AG04449 (cell line): ENCODE data around the gene SLC22A9.
A peak's percentile ranks its signal among the peaks of the same experiment; 100 is the strongest.

Experiments
- CTCF ChIA-PET: fragments of 350-600 bp; formaldehyde crosslinking; extraction: SDS; loops from one replicate; lab custom pipeline; 2021; ENCODE audit warnings: antibody characterized with exemption; lab: Yijun Ruan, JAX
- POLR2A ChIA-PET: fragments of 400-600, 350-600 bp; formaldehyde crosslinking; extraction: SDS; loops from one replicate; lab custom pipeline; 2020; ENCODE audit warnings: antibody characterized with exemption, inconsistent platforms; lab: Yijun Ruan, JAX
- DNase-seq: peaks from one replicate; pipeline ENCODE4 v3.0.0-alpha.2; 2010; ENCODE audit warnings: low read depth, low spot score
- H3K4me3 ChIP-seq: 2 replicates; pipeline ENCODE4 v1.5.1; 2011; ENCODE audit warnings: low read depth, mild to moderate bottlenecking, control low read depth, low read length
- CTCF ChIP-seq: IDR thresholded peaks from one replicate; pipeline ENCODE4 v1.5.1; 2011; ENCODE audit warnings: mild to moderate bottlenecking, moderate library complexity, low read length, control low read depth, inconsistent platforms; ENCODE audit not compliant: insufficient read depth; ENCODE audit errors: missing control alignments

The SLC22A9 gene

GRCh38 chr11:63443714-63444113, 74.1 kb downstream of the SLC22A9 start:
- no peak overlapping the region for H3K4me3 ChIP-seq
- CTCF ChIA-PET: no interaction called here
- POLR2A ChIA-PET: no interaction called here
- no peak for DNase-seq
- no peak for TF ChIP-seq CTCF

GRCh38 chr11:63444160-63444559, 74.6 kb downstream of the SLC22A9 start:
- POLR2A ChIA-PET: no interaction called here
- TF ChIP-seq CTCF: no peak
- CTCF ChIA-PET: no interaction called here
- H3K4me3 ChIP-seq: no peak overlapping the region
- no peak for DNase-seq

- ChIA-PET POLR2A (no interaction called here), CTCF (no interaction called here)
- TF ChIP-seq CTCF: no peak
- no peak overlapping the region for H3K4me3 ChIP-seq
- DNase-seq: peak; percentile 0
Measured at GRCh38 chr11:63445118-63445517, 75.5 kb downstream of the SLC22A9 start.

- H3K4me3 ChIP-seq: no peak overlapping the region
- DNase-seq: no peak
- ChIA-PET CTCF (no interaction called here), POLR2A (no interaction called here)
- no peak for TF ChIP-seq CTCF
Measured at GRCh38 chr11:63445720-63446119, 76.1 kb downstream of the SLC22A9 start.

GRCh38 chr11:63448646-63449045, 79.1 kb downstream of the SLC22A9 start:
- H3K4me3 ChIP-seq: no peak overlapping the region
- no peak for TF ChIP-seq CTCF
- no peak for DNase-seq
- POLR2A ChIA-PET: no interaction called here
- CTCF ChIA-PET: no interaction called here

GRCh38 chr11:63459586-63459985, 90.0 kb downstream of the SLC22A9 start:
- CTCF ChIA-PET: no interaction called here
- no peak for TF ChIP-seq CTCF
- DNase-seq: no peak
- H3K4me3 ChIP-seq: no peak overlapping the region
- POLR2A ChIA-PET: no interaction called here
